ENCODE data around the gene PCSK2.

Gene PCSK2

DNA sequence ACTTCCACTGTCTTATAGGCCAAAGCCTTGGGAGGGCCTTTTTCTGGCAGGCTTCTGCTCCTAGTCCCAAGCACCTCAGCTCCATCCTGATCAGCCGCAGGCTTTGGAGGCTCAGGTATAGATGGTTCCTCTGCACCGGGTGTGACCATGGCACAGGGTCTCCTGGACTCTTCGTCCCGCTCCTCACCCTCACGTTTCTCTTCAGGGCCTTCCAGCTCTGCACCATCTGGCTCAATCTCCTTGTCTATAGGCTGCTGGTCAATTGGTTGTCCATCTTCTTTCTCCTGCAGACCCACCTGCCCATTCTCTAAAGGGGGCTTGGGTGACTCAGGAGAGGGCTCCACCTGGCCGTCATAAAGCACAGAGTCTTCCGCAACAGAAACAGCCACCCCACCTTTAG is 267.4 kb downstream of the PCSK2 start:
- H3K9me3 Mint-ChIP-seq = no peaks in the 10 kb centered on the region
- no peak for DNase-seq
- no peak overlapping the region for H3K4me3 Mint-ChIP-seq
- H3K4me1 Mint-ChIP-seq (ENCODE audit: low read depth) = no peaks in the 10 kb centered on the region
- H3K27me3 Mint-ChIP-seq = no peaks in the 10 kb centered on the region
- H3K36me3 Mint-ChIP-seq (ENCODE audit: low read depth) = no peaks in the 10 kb centered on the region
- no peak overlapping the region for H3K27ac Mint-ChIP-seq

DNA sequence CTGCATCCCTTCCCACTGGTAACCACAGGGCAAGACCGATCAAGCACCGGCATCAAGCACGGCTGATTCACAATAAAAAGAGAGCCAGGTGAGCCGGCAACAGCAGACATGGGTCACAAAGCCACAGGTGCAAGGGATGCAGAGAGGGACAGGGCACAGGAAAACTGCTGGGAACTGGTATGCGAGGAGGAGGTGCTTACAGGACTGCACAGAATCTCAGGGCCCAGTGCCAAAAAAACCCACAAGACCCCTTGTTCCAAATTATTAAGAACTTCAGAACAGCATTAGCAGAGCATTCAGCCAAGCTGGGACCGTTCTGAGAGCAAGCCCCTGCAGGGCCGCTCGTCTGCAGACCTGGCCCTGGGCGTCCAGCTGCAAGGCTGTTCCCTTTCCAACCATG is 269.0 kb downstream of the PCSK2 start:
- Mint-ChIP-seq H3K36me3 (ENCODE audit: low read depth) (no peaks in the 10 kb centered on the region), H3K27me3 (no peaks in the 10 kb centered on the region), H3K4me3 (no peak overlapping the region), H3K4me1 (ENCODE audit: low read depth) (no peaks in the 10 kb centered on the region), H3K9me3 (no peaks in the 10 kb centered on the region), H3K27ac (no peak overlapping the region)
- DNase-seq = no peak

DNA sequence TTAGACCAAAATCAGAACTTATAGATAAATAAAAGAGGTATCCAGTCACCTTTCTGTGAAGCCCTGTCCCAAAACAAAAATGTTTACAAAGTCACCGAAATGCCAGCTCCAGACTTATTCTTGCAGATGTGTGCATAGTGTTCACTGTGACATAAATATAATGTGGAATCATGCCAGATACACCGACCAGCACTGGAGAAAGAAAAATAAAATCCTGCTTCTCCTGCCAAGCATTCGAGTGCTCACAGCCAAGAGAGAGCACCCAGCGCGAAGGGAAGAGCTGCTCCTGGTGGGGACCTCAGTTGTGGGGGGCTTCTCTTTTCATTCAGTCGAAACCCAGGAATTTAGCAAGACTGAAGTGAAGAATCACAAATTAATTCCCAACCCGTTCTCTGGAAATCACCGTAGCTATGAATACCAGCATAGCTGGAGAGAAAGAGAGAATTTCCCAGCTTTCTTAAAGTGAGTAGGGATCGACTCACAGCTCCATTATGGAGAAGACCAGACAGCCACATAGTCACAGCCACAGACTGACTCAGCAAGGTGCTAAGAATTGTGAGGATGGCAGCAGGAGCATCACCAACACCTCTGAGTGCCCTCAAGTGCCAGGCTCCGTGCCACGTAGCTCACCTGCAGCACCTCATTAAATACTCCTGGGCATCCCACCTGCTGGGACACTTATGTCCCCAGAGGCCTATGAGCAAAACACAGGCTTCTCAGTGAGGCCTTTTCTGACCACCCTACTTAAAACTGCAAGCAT is 271.2 kb downstream of the PCSK2 start:
- H3K4me1 Mint-ChIP-seq (ENCODE audit: low read depth) = no peaks in the 10 kb centered on the region
- H3K36me3 Mint-ChIP-seq (ENCODE audit: low read depth) = no peaks in the 10 kb centered on the region
- no peak for DNase-seq
- H3K27me3 Mint-ChIP-seq = no peaks in the 10 kb centered on the region
- H3K9me3 Mint-ChIP-seq = no peaks in the 10 kb centered on the region
- no peak overlapping the region for H3K4me3 Mint-ChIP-seq
- no peak overlapping the region for H3K27ac Mint-ChIP-seq

DNA sequence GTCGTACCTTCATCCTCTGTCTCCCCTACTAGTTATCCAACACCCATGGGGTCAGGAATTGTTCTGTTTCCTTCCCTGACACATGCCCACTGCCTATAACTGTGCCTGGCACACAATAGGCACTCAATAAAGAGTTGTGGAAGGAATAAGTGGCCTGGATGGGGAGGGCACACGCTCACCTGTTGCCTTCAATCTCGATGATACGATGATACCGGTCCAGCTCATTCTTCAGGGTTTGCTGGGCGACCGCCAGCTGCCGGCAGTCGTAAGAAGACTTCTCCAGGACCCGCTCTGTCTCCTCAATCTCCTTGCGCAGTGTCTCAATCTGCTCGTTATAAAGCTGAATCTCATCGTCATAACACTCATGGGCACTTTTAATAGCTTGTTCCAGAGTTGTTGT is 271.8 kb downstream of the PCSK2 start:
- Mint-ChIP-seq H3K27me3 (no peaks in the 10 kb centered on the region), H3K9me3 (no peaks in the 10 kb centered on the region), H3K27ac (no peak overlapping the region), H3K36me3 (ENCODE audit: low read depth) (no peaks in the 10 kb centered on the region), H3K4me1 (ENCODE audit: low read depth) (no peaks in the 10 kb centered on the region), H3K4me3 (no peak overlapping the region)
- no peak for DNase-seq

DNA sequence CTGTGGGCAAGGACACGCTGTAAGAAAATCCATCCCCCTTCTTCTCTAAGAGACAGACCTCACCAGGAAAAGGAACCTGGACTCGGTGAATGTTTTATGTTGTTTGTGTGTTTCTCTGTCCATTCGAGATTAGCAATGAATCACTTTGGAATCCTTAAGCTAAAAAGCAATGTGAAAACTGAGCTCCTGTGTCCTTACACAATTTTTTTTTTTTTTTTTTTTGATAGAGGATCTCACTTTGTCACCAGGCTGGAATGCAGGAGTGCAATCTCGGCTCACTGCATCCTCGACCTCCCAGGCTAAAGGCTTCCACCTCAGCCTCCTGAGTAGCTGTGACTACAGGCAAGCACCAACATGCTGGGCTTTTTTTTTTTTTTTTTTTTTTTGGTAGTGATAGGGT is 272.2 kb downstream of the PCSK2 start:
- Mint-ChIP-seq H3K27me3 (no peaks in the 10 kb centered on the region), H3K4me1 (ENCODE audit: low read depth) (peaks cover 2% of the 10 kb centered on the region), H3K27ac (no peak overlapping the region), H3K9me3 (no peaks in the 10 kb centered on the region), H3K36me3 (ENCODE audit: low read depth) (no peaks in the 10 kb centered on the region), H3K4me3 (no peak overlapping the region)
- DNase-seq = no peak

DNA sequence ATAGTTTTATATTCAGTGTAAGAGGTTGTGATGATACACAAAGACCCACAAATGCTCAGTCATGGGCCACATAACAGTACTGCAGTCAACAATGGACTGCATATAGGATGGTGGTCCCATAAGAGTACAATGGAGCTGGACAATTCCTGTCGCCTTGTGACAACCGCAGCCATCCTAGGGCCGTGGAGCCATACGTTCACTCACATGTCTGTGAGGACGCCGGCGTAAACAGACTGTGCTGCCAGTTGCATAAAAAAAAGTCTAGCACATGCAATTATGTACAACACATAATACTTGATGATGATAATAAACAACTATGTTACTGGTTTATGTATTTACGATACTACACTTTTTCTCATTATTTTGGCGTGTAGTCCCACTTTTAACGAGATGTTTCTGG is 273.4 kb downstream of the PCSK2 start:
- no peaks in the 10 kb centered on the region for H3K27me3 Mint-ChIP-seq
- peaks cover 11% of the 10 kb centered on the region for H3K4me1 Mint-ChIP-seq (ENCODE audit: low read depth)
- no peaks in the 10 kb centered on the region for H3K9me3 Mint-ChIP-seq
- no peaks in the 10 kb centered on the region for H3K36me3 Mint-ChIP-seq (ENCODE audit: low read depth)
- no peak overlapping the region for H3K27ac Mint-ChIP-seq
- no peak for DNase-seq
- no peak overlapping the region for H3K4me3 Mint-ChIP-seq

DNA sequence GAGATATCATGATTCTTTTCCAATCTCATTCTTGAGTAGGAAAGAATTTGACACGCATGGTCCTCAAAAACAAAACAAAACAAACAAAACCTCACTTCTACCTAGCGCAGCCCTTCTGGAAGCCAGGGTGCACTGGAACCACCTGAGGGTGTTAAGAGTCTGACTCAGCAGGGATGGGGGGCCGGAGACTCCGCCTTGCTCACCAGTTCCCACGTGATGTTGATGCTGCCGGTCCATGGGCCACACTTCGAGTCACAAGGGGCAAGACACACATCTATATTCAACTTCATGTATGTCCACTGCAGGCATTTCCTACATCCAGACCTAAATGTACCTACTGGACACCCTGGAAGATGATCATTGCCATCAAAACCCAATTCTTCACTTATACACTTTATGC is 274.0 kb downstream of the PCSK2 start:
- no peaks in the 10 kb centered on the region for H3K27me3 Mint-ChIP-seq
- no peak overlapping the region for H3K4me3 Mint-ChIP-seq
- no peak for DNase-seq
- H3K36me3 Mint-ChIP-seq (ENCODE audit: low read depth) = no peaks in the 10 kb centered on the region
- peaks cover 16% of the 10 kb centered on the region for H3K4me1 Mint-ChIP-seq (ENCODE audit: low read depth)
- H3K9me3 Mint-ChIP-seq = no peaks in the 10 kb centered on the region
- no peak overlapping the region for H3K27ac Mint-ChIP-seq

DNA sequence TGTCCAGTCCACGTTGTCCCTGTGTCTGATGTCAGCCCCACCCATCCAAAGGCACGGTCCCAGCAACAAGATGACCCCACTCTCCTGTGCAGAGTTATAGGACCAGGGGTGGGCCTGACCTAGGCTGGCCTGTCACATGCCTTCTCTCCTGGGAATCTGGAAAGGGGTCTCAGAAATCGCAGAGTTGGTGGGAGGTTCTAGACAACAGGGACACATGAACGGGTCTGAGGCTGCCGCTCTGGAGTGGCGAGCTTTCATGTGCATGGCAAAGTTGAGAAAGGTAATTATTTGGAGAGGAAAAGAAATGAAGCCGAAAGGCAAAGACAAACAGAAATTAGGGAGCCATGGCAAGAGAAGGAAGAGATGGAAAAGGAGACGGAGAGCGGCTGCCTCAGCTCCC is 274.9 kb downstream of the PCSK2 start:
- Mint-ChIP-seq H3K4me1 (ENCODE audit: low read depth) (peaks cover 21% of the 10 kb centered on the region), H3K27me3 (no peaks in the 10 kb centered on the region)
- no peak for DNase-seq

DNA sequence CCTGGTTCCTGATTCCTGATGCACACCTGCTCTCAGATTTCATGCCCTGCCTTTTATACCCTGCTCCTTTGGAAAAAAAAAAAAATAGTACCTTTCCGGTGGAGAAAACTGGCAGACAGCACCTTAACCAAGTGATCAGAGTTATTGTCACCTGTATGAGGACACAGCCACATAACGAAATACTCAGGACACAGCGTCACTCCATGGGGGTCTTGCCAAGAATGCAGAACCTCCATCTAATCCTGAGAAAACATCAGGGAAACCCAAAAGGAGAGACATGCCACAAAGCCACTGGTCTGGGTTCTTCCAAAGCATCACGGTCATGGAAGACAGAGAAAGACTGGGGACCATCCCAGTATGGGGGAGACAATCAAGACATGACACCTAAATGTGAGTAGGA is 275.3 kb downstream of the PCSK2 start:
- H3K27ac Mint-ChIP-seq = no peak overlapping the region
- no peak for DNase-seq
- H3K27me3 Mint-ChIP-seq = no peaks in the 10 kb centered on the region
- peaks cover 24% of the 10 kb centered on the region for H3K4me1 Mint-ChIP-seq (ENCODE audit: low read depth)
- H3K36me3 Mint-ChIP-seq (ENCODE audit: low read depth) = no peaks in the 10 kb centered on the region
- H3K4me3 Mint-ChIP-seq = no peak overlapping the region
- no peaks in the 10 kb centered on the region for H3K9me3 Mint-ChIP-seq

More for the DNA sequence above, 274.9 kb downstream of the PCSK2 start:
- H3K36me3 Mint-ChIP-seq (ENCODE audit: low read depth) = no peaks in the 10 kb centered on the region
- H3K4me3 Mint-ChIP-seq = no peak overlapping the region
- H3K27ac Mint-ChIP-seq = no peak overlapping the region
- H3K9me3 Mint-ChIP-seq = no peaks in the 10 kb centered on the region

DNA sequence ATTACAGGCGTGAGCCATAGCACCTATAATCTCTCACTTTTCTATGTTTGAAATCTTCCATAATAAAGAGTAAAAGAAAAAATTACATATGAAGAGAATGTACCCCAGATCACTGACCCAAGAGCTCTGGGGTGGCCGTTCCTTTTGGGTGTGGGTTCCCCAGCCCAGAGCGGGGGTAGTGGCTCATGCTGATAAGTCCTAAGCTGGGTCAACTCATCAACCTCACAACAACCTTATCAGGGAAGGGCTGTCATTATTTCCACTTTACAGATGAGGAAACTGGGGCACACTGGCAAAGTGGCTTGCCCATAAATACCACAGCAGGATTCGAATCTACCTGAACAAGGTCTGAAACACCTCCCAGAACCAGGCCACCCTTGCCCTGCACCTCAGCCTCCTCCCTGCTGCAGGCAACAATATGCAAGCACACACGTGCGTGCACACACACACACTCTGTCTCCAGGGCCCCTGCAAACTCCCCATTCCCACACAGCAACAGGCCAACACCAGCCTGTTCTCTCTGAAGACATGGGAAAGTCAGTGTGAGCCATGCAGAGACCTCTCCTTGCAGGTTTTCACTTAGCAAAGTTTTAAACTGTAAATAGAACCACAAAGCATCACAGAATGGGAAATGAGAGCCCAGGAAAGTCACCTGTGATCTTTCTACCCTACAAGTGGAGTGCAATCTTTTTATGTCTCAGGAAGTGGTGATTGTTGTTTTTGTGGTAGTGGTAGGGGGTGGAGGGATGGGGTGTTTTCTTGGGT is 276.6 kb downstream of the PCSK2 start:
- Mint-ChIP-seq H3K27ac (no peak overlapping the region), H3K9me3 (no peaks in the 10 kb centered on the region), H3K27me3 (no peaks in the 10 kb centered on the region), H3K36me3 (ENCODE audit: low read depth) (no peaks in the 10 kb centered on the region), H3K4me1 (ENCODE audit: low read depth) (peaks cover 28% of the 10 kb centered on the region), H3K4me3 (no peak overlapping the region)
- DNase-seq = no peak

DNA sequence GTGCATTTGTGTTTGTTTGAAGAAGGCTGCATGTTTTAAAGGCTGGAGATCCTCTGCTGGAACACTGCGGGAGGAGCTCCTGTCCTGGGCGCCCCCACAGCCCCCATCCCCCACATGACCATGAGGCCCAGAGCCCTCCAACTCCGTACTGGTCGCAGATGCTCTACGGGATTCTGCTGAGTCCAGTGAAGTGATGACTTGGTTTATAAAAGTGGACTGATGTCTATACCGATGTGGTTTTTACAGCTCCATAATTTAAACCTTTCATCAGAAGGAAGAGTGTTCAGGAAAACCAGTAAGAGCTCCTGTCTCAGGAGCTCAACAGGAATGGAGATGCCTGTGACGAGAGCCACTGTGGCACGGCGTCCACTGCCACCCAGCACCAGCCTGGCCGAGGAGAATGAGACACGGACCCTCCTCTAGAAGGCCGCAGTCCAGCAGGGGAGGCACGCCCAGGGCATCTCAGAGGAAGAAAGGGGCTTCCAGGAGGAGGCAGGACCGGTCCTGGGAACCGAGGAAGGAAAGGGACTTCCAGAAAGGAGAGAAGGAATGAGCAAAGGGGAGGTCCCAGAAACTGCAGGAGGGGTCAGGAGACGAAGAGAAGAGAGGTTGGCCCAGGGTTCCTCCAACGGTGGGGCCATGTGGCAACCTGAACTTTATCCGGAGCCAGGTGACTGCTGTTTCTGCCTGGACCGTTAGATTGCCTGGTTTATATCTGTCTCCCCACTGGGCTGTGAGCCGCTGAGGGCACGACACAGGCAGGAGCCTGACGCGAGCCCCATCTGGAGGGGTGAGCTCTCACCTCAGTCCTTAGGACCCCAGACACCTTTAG is 277.4 kb downstream of the PCSK2 start:
- Mint-ChIP-seq H3K4me1 (ENCODE audit: low read depth) (peaks cover 28% of the 10 kb centered on the region), H3K4me3 (no peak overlapping the region), H3K27ac (no peak overlapping the region)

DNA sequence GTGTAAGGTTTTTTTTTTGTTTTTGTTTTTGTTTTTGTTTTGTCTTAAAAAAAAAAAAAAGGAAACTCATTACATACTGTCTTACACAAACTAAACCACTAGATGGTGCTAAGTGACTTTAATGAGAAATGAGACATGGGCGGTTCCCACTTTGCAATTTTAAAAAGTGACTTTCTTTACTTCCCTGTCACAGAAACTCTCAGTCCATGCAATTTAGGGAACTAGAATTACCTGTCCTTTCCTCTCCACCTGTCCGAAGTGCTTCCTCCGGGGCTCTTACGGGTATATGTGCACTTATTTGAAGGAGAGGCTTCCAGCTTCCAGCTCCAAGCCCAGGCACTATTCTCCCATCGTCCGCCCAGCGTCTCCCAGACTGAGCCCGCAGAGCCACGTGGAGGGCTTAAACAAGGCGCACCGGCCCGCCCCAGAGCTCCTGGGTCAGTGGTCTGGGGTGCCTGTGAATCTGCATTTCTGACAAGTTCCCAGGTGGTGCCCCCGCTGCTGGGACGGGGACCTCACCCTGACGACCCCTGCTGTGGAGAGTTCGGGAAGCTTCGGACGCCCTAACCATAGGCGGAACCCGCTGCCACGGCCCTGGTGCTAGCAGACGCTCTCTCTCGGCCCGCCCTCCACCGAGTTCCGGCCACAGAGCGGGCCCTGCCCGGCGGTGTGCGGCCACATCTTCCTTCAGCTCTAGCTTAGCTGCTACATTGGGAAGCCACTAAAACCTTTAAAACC is 278.2 kb downstream of the PCSK2 start:
- H3K27ac Mint-ChIP-seq = peak overlapping the region; percentile 89

More for the DNA sequence above, 277.4 kb downstream of the PCSK2 start:
- Mint-ChIP-seq H3K36me3 (ENCODE audit: low read depth) (no peaks in the 10 kb centered on the region), H3K9me3 (no peaks in the 10 kb centered on the region), H3K27me3 (no peaks in the 10 kb centered on the region)
- peak; percentile 57 for DNase-seq

DNA sequence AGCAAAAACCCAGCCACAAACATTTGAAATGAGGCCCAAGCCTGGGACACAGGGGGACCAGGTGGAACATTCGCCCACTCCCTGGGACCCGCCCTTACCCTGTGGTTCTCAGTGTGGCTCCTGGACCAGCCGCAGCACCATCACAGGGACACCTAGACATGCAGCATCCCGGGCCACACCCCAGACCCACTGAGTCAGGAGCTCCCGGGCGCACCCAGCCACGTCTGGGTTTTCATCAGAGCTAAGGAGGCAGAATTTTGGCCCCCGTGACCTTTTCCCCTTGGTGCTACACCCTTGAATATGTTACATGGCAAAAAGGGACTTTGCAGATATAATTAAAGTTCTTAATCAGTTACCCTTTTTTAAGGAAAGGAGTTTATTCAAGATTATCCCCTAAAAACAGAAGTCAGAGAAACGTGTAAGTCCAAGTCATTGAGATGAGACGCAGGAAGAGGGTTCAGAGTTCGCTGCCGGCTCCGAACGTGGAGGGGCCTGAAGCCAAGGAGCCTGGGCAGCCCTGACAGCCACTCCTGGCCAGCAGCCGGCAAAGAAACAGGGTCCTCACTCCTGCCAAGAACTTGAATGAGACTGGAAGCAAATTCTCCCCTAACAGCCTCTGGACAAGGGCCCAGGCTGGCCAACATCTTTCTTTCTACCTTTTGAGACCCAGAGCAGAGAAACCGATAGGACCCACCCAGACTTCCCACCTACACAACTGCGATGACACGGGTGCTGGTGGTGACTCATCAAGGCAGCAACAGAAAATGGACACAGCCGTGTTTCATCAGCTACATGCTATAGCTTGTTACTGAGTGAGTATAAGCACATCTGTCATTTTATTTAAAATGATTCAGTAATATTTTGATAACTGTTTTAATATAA is 279.0 kb downstream of the PCSK2 start:
- Mint-ChIP-seq H3K27ac (peak overlapping the region; percentile 89), H3K27me3 (no peaks in the 10 kb centered on the region), H3K9me3 (no peaks in the 10 kb centered on the region), H3K4me3 (peak overlapping the region; percentile 79), H3K4me1 (ENCODE audit: low read depth) (peaks cover 29% of the 10 kb centered on the region), H3K36me3 (ENCODE audit: low read depth) (no peaks in the 10 kb centered on the region)
- peak; percentile 70 for DNase-seq

More for the DNA sequence above, 278.2 kb downstream of the PCSK2 start:
- peak overlapping the region; percentile 79 for H3K4me3 Mint-ChIP-seq
- no peaks in the 10 kb centered on the region for H3K27me3 Mint-ChIP-seq
- H3K36me3 Mint-ChIP-seq (ENCODE audit: low read depth) = no peaks in the 10 kb centered on the region
- peaks cover 28% of the 10 kb centered on the region for H3K4me1 Mint-ChIP-seq (ENCODE audit: low read depth)
- no peaks in the 10 kb centered on the region for H3K9me3 Mint-ChIP-seq
- peak; percentile 64 for DNase-seq

All from activated T-cell treated with anti-CD3 and anti-CD28 coated beads, Interleukin-2, amount 50 U/mL, for 24 hours (primary cell).